HG02973 (cell line): ENCODE data around the gene STEAP1.
A peak's percentile ranks its signal among the peaks of the same experiment; 100 is the strongest.
"Not testable (repeated sequence)": the region's sequence is repeated elsewhere in the genome, so short reads cannot be mapped to it uniquely, and the experiment has no call there.

Source experiments
- ATAC-seq: cut with Tn5 transposase; IDR thresholded peaks from one replicate; pipeline ENCODE4 v1.9.1; 2021; ENCODE audit warnings: moderate library complexity; ENCODE audit not compliant: unreplicated experiment

Gene STEAP1

DNA sequence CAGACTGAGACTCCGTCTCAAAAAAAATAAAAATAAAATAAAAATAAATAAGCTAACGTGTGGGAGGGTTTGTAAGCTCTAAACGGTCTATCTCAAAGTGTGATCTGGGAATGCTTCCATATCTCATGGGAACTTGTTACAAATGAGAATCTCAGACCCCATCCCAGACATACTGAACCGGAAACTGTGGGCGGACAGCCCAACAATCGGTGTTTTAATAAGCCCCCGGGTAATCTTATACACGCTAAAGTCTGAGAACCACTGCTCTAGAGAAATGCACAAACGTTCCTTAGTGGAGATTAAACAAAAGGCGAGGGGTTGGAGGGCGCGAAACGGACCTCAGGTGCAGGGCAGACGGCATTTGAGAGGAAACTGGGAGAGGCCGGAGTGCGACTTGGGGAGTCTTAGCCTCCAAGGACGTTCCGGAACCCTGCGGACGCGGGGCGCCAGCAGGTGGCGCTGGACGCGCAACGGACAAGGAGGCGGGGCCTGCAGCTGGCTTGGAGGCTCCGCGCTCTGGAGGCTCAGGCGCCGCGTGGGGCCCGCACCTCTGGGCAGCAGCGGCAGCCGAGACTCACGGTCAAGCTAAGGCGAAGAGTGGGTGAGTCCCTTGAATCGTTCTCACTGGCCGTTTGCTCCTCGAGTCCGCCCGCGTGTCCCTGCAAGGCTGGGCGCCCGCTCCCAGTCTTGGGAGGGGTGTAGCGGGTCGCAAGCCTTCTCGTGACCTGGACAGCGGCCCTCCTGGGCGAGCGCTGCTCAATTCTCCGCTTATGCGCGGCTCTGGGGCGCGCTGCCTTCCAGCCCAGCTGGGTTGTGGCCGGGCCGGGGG, at the start of gene STEAP1:
TSS of gene STEAP1 (plus strand) at position 527 of the 829 bp plus-strand sequence. CDS start 5,320 bp downstream, outside the sequence.
- ATAC-seq, result peak; percentile 98

DNA sequence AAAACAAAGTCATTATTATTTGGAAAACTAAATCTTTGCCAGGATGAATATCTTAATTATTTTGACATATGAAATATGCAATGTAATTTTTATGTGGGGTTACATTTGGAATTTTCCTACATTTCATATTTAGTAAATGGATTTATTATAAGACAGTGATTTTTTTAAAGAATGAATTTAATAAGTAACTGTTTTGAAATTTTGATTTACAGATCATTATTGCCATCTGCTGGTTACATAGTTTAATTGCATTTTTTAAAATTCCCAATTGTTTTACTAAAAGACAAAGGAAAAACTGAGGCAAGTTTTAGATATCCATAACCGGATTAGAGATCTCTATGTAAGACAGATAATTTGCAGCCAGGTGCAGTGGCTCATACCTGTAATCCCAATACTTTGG, 39.3 kb upstream of the STEAP1 start:
- ATAC-seq, result not testable (repeated sequence)

DNA sequence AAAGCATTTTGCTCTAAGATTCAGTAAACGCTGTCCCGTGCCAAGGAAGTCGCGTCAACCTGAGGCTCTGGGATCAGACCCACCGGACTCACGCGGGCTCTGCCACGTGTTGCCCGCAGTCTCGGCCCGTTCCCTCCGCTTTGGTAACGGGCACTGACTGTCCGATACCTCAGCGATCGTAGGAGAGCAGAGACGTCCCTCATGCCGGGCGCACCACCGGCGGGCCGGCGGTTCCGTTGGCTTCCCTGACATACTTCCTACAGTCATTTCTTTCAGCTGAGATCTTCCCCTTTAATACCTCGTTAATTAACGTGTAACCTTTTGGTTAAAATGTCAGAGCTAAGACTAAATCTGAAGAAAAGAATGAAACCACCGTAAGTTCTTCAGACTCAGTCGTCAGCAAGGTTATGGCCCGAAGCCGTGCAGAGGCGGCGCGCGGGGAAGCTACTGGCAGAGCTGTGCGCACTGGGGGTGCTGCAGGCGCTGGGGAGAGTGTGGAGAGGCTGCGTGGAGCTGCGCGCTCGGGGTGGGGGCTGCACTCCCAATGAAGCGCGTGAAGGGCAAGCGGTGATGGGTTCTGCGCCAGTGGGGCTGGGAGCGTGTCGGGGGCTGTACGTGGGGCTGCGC, 35.6 kb upstream of the STEAP1 start:
- not testable (repeated sequence) for ATAC-seq

- ATAC-seq, result no peak
These were observed 34.9 kb upstream of the STEAP1 start for GRCh38 chr7:90119178-90119971.

DNA sequence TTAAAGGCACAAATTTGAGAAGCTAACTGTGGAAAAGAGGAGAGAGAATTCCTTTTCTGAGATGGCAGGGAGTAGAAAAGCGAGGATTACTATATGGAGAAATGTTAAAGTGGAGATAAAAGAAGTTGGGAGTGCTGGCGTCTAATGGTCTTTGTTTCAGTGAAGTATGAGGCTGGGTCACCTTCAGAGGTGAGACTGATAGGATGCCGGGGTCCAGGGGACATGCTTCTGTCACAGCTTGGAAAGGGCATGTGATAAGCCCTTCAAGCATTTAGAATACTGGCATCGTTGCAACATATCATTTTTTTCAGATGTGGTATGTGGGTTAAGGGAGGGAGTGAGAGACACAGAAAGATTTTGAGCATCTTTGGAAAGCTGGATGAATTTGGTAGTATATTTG, 34.1 kb upstream of the STEAP1 start:
- ATAC-seq, result not testable (repeated sequence)

DNA sequence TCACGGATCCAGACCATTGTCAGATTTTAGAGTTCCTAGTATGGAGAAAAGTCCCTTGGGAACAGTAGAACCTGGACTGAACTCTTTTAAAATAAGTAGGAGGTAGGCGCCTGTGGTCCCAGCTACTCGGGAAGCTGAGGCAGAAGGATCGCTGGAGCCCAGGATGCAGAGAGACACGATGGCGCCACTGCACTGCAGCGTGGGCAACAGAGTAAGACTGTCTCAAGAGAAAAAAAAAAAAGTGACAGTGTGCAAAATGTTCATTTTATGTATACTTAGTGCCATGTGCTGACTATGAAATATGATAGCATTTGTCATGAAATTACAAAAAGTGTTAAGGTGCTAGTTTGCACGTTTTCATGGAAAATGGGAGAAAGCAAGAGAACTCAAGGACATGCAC, 22.5 kb upstream of the STEAP1 start:
- not testable (repeated sequence) for ATAC-seq

DNA sequence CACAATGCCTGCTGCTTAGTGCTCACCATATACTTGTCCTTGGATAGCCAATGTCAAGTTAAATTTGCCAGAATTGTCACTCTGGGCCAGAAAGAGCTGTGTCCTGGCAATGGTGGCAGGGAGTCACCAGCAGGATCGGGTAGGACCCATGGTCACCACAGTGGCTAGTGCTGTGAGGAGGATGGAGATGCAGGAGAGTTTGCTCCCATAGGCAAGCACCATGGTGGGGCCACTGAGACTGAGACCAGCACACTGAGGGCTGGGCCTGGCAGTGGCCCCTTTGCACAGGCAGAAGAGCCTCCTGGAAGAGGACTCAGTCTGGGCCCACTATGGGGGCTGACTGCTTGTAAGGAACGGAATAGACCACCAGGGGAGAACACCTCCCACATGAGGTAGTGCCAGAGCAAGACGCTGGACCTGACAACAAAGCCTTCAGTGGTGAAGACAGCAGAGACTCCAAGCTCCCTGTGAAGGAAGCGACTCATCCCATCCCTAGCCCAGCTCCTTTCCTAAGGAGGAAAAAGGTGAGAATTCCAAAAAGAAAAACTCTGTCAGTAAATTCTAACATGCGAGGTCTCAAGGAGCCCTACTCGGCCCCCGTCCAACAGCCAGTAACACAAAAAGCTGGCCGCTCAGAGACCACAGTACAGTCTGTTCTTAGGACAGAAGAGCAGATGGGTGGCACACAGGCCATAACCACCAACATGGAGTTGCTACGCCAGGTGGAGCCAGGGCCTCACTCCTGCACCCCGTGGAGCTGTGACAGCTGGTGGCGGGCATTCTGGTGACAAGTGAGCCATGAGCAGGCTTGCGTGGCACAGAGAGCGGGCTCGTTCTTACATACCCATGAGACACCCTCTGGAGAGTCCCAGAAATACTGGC, 6.9 kb upstream of the STEAP1 start:
- not testable (repeated sequence) for ATAC-seq

DNA sequence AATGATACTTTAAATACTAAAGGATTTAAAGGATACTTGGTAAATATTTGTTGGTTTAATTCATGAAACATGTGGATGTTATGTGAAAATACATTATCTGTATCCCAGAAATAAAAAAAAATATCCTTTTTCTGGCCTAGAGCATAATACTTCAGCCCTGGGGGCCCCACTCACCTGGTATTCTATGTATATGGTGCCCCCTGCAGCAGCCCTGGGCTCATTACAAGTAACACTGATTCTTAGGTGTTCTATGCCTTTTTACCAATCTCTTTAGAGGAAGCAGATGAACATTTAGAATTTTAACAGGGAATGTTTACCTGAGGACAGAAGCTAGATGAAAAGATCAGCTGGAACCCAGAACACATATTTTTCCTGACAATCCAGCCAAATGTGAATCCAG, 4.8 kb upstream of the STEAP1 start:
- ATAC-seq, result peak; percentile 34

DNA sequence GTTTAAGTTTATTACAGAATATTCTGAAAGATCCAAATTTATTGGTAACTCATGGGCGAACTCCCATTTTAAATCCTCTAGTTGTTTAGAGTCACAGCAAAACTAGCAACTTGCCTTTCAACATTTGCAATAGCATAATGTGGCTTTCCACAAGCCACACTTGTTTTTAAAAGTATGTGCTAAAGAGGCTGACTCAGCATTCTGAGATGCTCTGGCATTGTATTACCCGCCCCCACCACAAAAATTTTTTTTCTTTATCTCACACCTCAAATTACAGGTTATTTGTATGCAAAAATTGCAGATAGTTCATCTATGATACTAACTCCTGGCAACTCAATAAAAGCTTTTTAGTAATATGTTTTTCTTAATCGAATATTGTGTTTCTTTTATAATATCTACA, 2.4 kb upstream of the STEAP1 start:
- not testable (repeated sequence) for ATAC-seq

- ATAC-seq, result not testable (repeated sequence)
These were observed 1.5 kb upstream of the STEAP1 start for GRCh38 chr7:90152642-90153253.

- no peak for ATAC-seq
These were observed 937 bp downstream of the STEAP1 start for GRCh38 chr7:90155206-90155605.

GRCh38 chr7:90157331-90157730, 3.1 kb downstream of the STEAP1 start:
- ATAC-seq, result not testable (repeated sequence)

GRCh38 chr7:90157761-90158350, 3.6 kb downstream of the STEAP1 start:
- not testable (repeated sequence) for ATAC-seq

- no peak for ATAC-seq
These were observed 9.3 kb downstream of the STEAP1 start for GRCh38 chr7:90163534-90163933.

GRCh38 chr7:90165724-90166123, 11.5 kb downstream of the STEAP1 start:
- no peak for ATAC-seq

DNA sequence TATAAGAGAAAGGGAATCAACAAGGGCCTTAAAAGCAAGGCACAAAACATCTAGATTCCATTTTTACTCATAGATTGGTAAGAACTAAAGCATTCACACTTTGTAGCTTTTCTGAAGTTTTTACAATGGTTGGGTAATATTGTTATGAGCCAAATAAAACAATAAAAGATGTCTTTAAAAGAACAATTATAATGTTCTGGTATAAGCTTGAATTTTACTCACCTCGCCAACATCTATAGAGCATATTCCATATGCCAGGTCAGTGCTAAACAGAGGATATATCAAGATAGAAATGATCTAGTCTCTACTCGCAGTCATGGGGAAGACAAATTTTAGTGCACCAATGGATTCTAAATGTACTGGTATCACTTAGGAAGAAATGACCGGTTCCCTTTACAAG, 11.9 kb downstream of the STEAP1 start:
- ATAC-seq, result no peak

DNA sequence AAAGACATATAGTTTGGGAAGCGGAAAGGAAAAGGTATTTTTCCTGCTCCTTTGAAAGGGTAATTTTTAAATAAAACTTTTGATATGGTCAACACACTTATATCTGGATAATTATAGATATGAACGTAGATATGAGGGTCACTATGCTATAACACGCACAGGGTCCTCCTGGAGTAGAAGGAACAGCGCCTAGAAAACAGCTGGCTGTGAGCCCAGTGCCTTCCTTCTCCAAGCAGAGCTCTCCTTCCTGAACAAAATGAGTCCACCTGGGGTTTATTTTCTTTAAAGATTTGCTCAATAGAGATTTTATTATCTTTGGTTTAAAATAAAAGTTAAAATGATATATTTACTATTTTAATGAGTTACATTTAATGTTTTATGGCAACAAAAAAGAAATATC, 13.1 kb downstream of the STEAP1 start:
- ATAC-seq, result no peak

DNA sequence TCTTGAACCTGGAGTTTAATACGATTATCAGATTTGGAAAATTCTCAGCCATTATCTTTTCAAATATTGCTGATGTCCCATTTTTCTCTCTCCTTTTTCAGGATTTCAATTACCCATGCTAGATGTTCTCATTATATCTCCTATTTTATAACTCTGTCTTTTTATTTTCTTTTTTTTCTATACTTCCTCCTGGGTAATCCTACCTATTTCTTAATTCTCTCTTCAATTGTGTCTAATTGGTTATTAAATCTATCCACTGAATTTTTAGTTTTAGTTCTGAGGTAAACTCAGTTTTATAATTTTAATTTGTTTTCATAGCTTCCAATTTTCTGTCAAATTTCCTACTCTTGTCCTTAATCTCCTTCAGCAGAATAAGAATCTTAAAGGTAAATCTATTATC, 15.6 kb downstream of the STEAP1 start:
- ATAC-seq, result no peak

DNA sequence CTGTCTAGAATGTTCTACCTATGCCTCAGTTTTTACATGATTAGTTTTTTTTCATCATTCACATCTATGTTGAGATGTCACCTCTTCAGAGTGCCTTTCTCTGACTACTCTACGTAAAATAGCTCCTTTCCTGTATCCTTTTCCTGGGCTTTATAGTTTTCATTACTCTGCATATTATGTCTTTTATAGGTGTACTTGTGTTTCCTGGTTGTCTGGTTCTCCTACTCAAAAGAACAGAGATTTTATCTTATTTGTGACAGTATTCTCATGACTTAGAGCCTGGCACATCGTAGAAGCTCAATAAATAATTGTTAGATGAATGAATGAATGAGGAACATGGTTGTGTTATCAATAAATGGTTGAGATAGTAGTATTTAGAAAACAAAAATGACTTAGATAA, 17.9 kb downstream of the STEAP1 start:
- no peak for ATAC-seq

DNA sequence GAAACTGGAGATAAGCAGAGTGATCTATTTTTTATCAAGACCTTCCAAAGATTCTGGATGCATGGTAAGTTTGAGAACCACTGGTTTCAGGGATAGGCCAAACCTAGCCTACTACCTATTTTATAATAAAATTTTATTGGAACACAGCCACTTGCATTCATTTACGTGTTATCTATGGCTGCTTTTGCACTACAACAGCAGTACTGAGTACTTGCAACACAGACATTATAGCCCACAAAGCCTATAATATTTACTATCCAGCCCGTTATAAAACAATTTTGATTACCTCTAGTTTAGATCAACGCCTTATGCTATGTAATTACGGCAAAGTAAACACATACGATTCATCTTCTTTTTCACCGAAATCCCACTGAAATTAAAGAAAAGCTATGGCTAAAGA, 18.4 kb downstream of the STEAP1 start:
- ATAC-seq, result no peak
